Stomach (tissue), 9 donors: Measurements from ENCODE around the gene HGS. TPM values are rescaled to one million over a fixed set of nuclear protein-coding genes. Genes with fewer than 3 reads are reported as not detected.

Experiments used
- DNase-seq, 2 donors: peaks; one replicate each; pipeline versions ENCODE4 v3.0.0 to v3.0.0-alpha.2; 2013 to 2019
- H3K27ac ChIP-seq, 5 donors: fragments of 200-600 bp in 4 of 5; sonication (generic) in 4 of 5; one replicate each; pipeline ENCODE4 v1.5.1; 2013 to 2019; ENCODE audit warnings: mild to moderate bottlenecking in 1 of 5, moderate library complexity in 1 of 5
- H3K27me3 ChIP-seq, 3 donors: fragments of 200-600 bp; sonication (generic); one replicate each; pipeline ENCODE4 v1.5.1; 2017 to 2019; ENCODE audit warnings: mixed run types in 1 of 3
- H3K36me3 ChIP-seq, 4 donors: fragments of 200-600 bp; sonication (generic); 1 replicate in 3 of 4; 2 replicates in 1 of 4; pipeline ENCODE4 v1.5.1; 2016 to 2019
- H3K4me1 ChIP-seq, 4 donors: fragments of 200-600 bp; sonication (generic); one replicate each; pipeline ENCODE4 v1.5.1; 2016 to 2019
- H3K4me3 ChIP-seq, 4 donors: fragments of 200-600 bp; sonication (generic) in 3 of 4; one replicate each; pipeline ENCODE4 v1.5.1; 2016 to 2019; ENCODE audit warnings: mild to moderate bottlenecking in 1 of 4
- H3K9me3 ChIP-seq, 4 donors: fragments of 200-600 bp; sonication (generic); one replicate each; pipeline ENCODE4 v1.5.1; 2016 to 2019
- CTCF ChIP-seq, 7 experiments: fragments of 450-650 bp in 4 of 7; fragments of 200-600 bp in 3 of 7; sonication (generic) in 3 of 7; IDR thresholded peaks; one replicate each; pipeline ENCODE4 v1.5.1; 2016 to 2019; ENCODE audit warnings: antibody characterized with exemption in 7 of 7, control low read depth in 2 of 7, mild to moderate bottlenecking in 1 of 7
- EP300 ChIP-seq: sonication (generic); formaldehyde crosslinking; IDR thresholded peaks from one replicate; pipeline ENCODE4 v1.6.1; 2017; ENCODE audit warnings: antibody characterized with exemption
- POLR2A ChIP-seq, 4 donors: fragments of 450-650 bp; IDR thresholded peaks; one replicate each; pipeline ENCODE4 v1.6.1; 2016; ENCODE audit warnings: antibody characterized with exemption in 4 of 4, control low read depth in 2 of 4, mild to moderate bottlenecking in 1 of 4, moderate library complexity in 1 of 4
- POLR2AphosphoS5 ChIP-seq, 3 donors: sonication (generic); formaldehyde crosslinking; IDR thresholded peaks; one replicate each; pipeline ENCODE4 v1.6.1; 2016; ENCODE audit warnings: antibody characterized with exemption in 3 of 3
- WGBS, 5 donors: extraction: QIAGEN DNeasy Blood & Tissue Kit in 3 of 5; methylation state at CpG; one replicate each; pipeline versions ENCODE4 v1.1.5 to v1.1.7; 2013 to 2018; 5-methylcytosine and 5-hydroxymethylcytosine counted together
- intact Hi-C: fragments of 100-400 bp; cut with DNase I; formaldehyde crosslinking; loops from one replicate; pipeline ENCODE4 v1.15.1; 2023; ENCODE audit warnings: low total_unique reads
- polyA plus RNA-seq, 3 donors: library from polyadenylated mRNA; stranded (reverse); fragments of 200-250 nt; gene quantifications; one replicate each; pipeline ENCODE4 v1.2.3, GENCODE V29; 2013
- total RNA-seq, 5 donors: library from RNA; depleted of rRNA; stranded (reverse); fragments of >200 nt; gene quantifications; one replicate each; pipeline versions ENCODE4 v1.1.0 to v1.2.3, GENCODE V29; 2014 to 2016
- donor health status: healthy with polysubstance abuse.
- donor health status: Bipolar disorder and iron deficiency.
- donor health status: healthy.

The HGS gene
- total and polyA plus RNA-seq, 8 donors, result 52.0 to 275 (median 129) TPM

- Histone ChIP-seq H3K9me3 (no peaks in the 10 kb centered on the region), H3K4me3 (peak overlapping the region in 1 of 4 donors; percentile 86), H3K4me1 (peaks cover 33 to 43% (median 40%) of the 10 kb centered on the region in 4 donors), H3K27me3 (no peaks in the 10 kb centered on the region), H3K36me3 (peaks cover 49 to 70% (median 69%) of the 10 kb centered on the region in 4 donors), H3K27ac (peak overlapping the region in 1 of 5 donors; percentile 34)
- WGBS, 5 donors, result 83 to 88% (median 84%) methylated on average over 18 to 25 of the region's 25 CpGs
- intact Hi-C loops, result no loop called here
- no peak for DNase-seq
- no peak for TF ChIP-seq EP300
These were observed 16.8 kb downstream of the HGS start for GRCh38 chr17:81700353-81701287.

- H3K27ac ChIP-seq, result peak overlapping the region in 4 of 5 donors; percentile 95 to 98 (median 95)
These were observed 17.7 kb downstream of the HGS start for GRCh38 chr17:81701288-81702071.

GRCh38 chr17:81702934-81703746 is 19.3 kb downstream of the HGS start, which contains the start of gene MRPL12:
Gene MRPL12 (plus strand): TSS chr17:81703367. CDS start chr17:81703502, 135 bp downstream.
- Histone ChIP-seq H3K27ac (peak within 1 kb of the TSS; percentile 78 to 98 (median 95)), H3K36me3 (peaks cover 50 to 70% (median 68%) of the 10 kb centered on the region in 4 donors), H3K9me3 (no peaks in the 10 kb centered on the region), H3K27me3 (no peaks in the 10 kb centered on the region), H3K4me3 (peak within 1 kb of the TSS; percentile 79 to 87 (median 86)), H3K4me1 (peaks cover 33 to 43% (median 40%) of the 10 kb centered on the region in 4 donors)
- DNase-seq, result peak; percentile 94 to 98
- intact Hi-C loops, result no loop called here
- TF ChIP-seq POLR2A (IDR thresholded peaks at IDR 0.05), result peak in 1 of 4 donors; percentile 64
- TF ChIP-seq CTCF (IDR thresholded peaks at IDR 0.05), result peak in 4 of 7 experiments; percentile 17 to 40 (median 30)
- peak; percentile 95 to 99 (median 97) for TF ChIP-seq POLR2AphosphoS5 (IDR thresholded peaks at IDR 0.05)
- no peak for TF ChIP-seq EP300
- 0 to 1% (median 0%) methylated on average over 5 to 102 of the region's 102 CpGs for WGBS, 5 donors

More at GRCh38 chr17:81701288-81702071, 17.7 kb downstream of the HGS start:
- no peaks in the 10 kb centered on the region for H3K9me3 ChIP-seq
- H3K27me3 ChIP-seq, result no peaks in the 10 kb centered on the region
- peaks cover 33 to 43% (median 40%) of the 10 kb centered on the region in 4 donors for H3K4me1 ChIP-seq
- peaks cover 50 to 70% (median 69%) of the 10 kb centered on the region in 4 donors for H3K36me3 ChIP-seq
- 54 to 75% (median 61%) methylated on average over 17 to 23 of the region's 23 CpGs for whole genome bisulfite sequencing, 5 donors
- TF ChIP-seq POLR2AphosphoS5 (IDR thresholded peaks at IDR 0.05), result no peak
- no peak for TF ChIP-seq POLR2A (IDR thresholded peaks at IDR 0.05)
- TF ChIP-seq CTCF (IDR thresholded peaks at IDR 0.05), result no peak
- TF ChIP-seq EP300, result no peak
- no peak for DNase-seq
- intact Hi-C loops, result no loop called here
- H3K4me3 ChIP-seq, result peak overlapping the region; percentile 79 to 87 (median 86)

GRCh38 chr17:81703747-81704654 is 20.2 kb downstream of the HGS start:
- intact Hi-C loops, result no loop called here
- H3K9me3 ChIP-seq, result no peaks in the 10 kb centered on the region
- no peaks in the 10 kb centered on the region for H3K27me3 ChIP-seq
- TF ChIP-seq POLR2AphosphoS5 (IDR thresholded peaks at IDR 0.05), result no peak
- TF ChIP-seq POLR2A (IDR thresholded peaks at IDR 0.05), result no peak
- no peak for TF ChIP-seq CTCF (IDR thresholded peaks at IDR 0.05)
- H3K36me3 ChIP-seq, result peaks cover 45 to 67% (median 60%) of the 10 kb centered on the region in 4 donors
- 14 to 32% (median 24%) methylated on average over 15 to 27 of the region's 27 CpGs for WGBS, 5 donors
- H3K4me3 ChIP-seq, result peak overlapping the region; percentile 79 to 87 (median 86)
- DNase-seq, result no peak
- H3K27ac ChIP-seq, result peak overlapping the region; percentile 78 to 98 (median 95)
- H3K4me1 ChIP-seq, result peaks cover 33 to 43% (median 40%) of the 10 kb centered on the region in 4 donors
